Measurements from ENCODE around the gene ATP8A2.

- TF ChIP-seq CTCF (IDR thresholded peaks at IDR 0.05) (no peak), POLR2AphosphoS5 (IDR thresholded peaks at IDR 0.05; ENCODE audit: low read depth, low read length) (no peak)
Measured at GRCh38 chr13:25501231-25501630, 129.5 kb downstream of the ATP8A2 start.

Measured in Panc1 (cell line).